Measurements from ENCODE around the gene VWF.

VWF gene

DNA sequence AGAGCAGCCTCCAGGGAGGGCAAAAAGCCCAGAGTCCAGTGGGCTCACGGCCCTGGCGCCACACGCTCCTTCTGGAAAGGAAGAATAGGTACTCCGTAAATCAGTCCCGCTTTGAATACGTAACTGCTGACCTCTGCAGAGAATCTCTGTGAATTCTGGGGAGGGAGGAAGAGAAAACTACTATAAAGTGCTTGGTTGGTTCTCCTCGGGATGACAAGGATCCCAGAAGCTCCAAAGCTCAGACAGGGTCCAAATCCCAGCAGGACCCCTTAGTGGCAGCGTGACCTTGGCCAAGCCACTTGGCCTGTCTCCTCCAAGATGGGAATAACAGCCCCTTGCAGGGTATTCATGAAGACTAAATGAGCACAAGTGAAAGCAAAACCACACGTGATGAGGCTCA is 211.1 kb downstream of the VWF start:
- in situ Hi-C loops (cut with MboI; ENCODE audit: low pct_unique_long_range_greater_than_20kb, low sequenced_read_pairs, unreplicated experiment) = no loop called here
- TF ChIP-seq, protein P1, sequence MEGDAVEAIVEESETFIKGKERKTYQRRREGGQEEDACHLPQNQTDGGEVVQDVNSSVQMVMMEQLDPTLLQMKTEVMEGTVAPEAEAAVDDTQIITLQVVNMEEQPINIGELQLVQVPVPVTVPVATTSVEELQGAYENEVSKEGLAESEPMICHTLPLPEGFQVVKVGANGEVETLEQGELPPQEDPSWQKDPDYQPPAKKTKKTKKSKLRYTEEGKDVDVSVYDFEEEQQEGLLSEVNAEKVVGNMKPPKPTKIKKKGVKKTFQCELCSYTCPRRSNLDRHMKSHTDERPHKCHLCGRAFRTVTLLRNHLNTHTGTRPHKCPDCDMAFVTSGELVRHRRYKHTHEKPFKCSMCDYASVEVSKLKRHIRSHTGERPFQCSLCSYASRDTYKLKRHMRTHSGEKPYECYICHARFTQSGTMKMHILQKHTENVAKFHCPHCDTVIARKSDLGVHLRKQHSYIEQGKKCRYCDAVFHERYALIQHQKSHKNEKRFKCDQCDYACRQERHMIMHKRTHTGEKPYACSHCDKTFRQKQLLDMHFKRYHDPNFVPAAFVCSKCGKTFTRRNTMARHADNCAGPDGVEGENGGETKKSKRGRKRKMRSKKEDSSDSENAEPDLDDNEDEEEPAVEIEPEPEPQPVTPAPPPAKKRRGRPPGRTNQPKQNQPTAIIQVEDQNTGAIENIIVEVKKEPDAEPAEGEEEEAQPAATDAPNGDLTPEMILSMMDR (IDR thresholded peaks at IDR 0.05; ENCODE audit: extremely low read depth, insufficient read depth, missing control alignments) = no peak
- no peak for DNase-seq (ENCODE audit: low spot score)

DNA sequence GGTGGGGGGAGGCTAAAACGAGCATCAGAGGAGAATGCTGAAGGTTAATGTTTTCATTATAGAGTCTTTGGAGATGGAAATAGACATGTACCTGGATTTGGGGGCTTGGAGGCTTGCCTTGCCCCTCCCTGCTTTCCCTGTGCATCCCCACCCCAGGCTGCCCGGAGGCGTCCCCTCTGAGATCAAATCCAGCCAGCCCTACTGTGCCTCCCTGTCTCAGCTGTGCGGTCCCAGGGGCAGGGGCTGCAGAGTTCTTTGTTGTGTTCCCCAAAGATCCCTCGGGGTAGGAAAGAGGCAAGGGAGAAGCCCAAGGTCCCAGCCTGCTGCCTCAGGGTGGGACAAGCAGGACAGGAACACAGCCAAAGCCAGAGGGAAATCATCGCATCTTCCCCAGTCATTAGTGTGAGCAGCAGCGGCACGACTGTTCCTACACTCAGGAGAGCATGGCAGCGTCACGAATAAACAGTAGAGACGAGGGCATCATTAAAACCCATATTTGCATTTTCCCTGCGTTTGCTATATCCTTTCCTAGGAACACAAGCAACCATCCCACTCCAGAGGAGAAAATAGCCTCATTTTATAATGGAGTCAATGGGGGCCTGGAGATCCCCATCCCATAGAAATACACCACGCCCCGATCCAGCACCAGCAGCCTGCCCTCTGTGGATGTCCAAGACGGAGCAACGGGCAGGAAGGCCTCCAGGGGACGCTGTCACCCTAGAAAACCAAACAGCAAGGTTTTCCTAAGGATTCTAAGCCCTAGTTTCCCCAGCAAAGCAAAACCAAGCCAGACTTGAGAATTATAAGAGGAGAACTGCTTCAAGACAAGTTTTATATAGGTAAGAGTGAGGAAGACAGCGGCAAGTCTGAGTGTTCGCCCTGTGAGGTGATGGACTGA is 211.8 kb downstream of the VWF start:
- TF ChIP-seq, protein P1 (IDR thresholded peaks at IDR 0.05; ENCODE audit: extremely low read depth, insufficient read depth, missing control alignments) = no peak
- in situ Hi-C loops (cut with MboI; ENCODE audit: low pct_unique_long_range_greater_than_20kb, low sequenced_read_pairs, unreplicated experiment) = no loop called here
- no peak for DNase-seq (ENCODE audit: low spot score)

DNA sequence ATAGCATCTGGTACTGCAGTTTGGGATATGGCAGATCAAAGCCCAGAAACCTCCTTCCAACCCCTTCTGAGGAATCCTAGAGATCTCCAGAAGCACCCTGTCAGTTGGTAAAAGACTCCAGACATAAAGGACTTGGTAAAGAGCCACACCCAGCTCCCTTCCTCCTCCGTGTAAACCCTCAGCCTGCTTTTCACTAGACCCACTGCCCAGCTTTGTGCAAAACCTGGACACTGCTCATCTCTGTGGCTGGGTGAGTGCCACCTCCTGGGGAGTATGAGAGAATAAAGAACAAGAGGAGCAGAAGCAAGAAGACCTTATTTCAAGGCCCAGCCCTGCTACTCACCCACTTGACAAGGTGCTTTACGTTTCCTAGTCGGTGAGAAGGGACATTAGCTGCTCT is 212.5 kb downstream of the VWF start:
- no peak for DNase-seq (ENCODE audit: low spot score)
- TF ChIP-seq, protein P1 (IDR thresholded peaks at IDR 0.05; ENCODE audit: extremely low read depth, insufficient read depth, missing control alignments) = no peak
- in situ Hi-C loops (cut with MboI; ENCODE audit: low pct_unique_long_range_greater_than_20kb, low sequenced_read_pairs, unreplicated experiment) = no loop called here

DNA sequence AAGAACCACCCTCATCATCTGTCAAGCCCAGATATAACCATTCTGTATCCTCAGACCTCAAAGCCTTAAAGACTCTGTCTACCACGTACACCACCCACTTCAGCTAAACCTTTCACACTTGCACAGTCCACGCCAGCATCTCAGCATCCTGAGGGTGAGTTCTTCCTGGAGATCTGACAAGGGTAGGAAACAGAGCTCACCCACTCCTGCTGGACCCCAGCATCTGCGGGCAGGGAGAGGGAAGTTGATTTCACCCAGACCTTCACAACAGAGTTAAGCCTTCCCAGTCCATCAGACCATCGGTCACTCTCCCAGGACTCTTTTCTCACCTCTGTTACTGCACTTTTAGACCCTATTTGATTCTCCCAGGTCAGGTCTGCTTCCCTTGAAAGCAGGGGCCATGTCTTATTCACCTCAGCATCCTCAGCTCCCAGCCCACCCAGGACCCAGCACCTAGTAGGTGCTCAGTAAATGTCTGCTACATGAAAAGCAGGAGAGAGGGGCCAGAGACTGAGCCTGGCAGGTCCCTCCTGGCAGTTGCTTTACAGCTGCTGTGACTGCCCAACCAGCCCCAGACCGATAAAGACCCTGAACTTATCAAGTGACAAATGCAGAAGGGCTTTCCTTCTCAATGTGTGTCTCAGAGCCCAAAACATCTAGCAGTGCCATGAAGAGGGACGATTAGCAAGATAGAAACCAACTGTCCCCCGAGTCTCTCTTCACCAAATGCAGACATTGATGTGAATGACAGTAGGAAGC is 213.5 kb downstream of the VWF start:
- in situ Hi-C loops (cut with MboI; ENCODE audit: low pct_unique_long_range_greater_than_20kb, low sequenced_read_pairs, unreplicated experiment) = no loop called here
- TF ChIP-seq, protein P1 (IDR thresholded peaks at IDR 0.05; ENCODE audit: extremely low read depth, insufficient read depth, missing control alignments) = no peak
- no peak for DNase-seq (ENCODE audit: low spot score)

DNA sequence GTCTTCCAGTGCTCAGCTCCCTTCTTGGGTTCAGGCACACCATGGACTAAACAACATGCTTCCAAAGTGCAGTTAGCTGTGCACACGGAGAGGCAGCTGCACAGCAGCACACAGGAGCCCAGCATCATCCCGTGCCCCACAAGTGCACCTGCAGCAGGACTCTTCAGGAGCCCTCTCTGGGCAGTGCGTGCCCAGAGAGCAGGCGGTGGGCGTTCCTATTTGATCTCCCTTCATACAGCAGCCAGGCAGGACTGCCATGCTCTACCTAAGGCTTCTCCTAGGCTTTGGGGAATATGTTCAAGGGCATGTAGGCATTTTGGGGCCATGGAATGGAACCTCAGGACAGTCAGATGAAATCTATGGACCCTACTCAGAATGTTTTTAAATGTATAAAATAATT is 214.9 kb downstream of the VWF start:
- in situ Hi-C loops (cut with MboI; ENCODE audit: low pct_unique_long_range_greater_than_20kb, low sequenced_read_pairs, unreplicated experiment) = no loop called here
- no peak for DNase-seq (ENCODE audit: low spot score)
- TF ChIP-seq, protein P1 (IDR thresholded peaks at IDR 0.05; ENCODE audit: extremely low read depth, insufficient read depth, missing control alignments) = no peak

DNA sequence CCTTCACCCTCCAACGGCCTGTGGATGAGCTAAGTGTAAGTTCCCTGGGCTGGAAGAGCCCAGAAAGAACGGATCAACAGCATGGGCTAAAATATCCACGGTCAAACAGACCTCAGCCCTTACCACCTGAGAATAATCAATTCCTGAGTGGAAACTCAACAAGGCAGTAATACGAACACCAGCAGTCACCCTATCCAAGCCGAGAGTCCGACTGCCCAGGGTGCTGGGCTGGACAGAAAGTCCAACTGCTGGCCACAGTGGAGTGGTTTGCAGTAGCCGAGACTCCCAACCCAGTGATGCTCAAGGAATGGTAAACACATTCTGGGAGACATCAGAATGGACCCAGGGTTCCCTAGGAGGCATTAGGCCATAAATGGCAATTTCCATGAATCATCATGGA is 216.2 kb downstream of the VWF start:
- in situ Hi-C loops (cut with MboI; ENCODE audit: low pct_unique_long_range_greater_than_20kb, low sequenced_read_pairs, unreplicated experiment) = no loop called here
- DNase-seq (ENCODE audit: low spot score) = no peak
- TF ChIP-seq, protein P1 (IDR thresholded peaks at IDR 0.05; ENCODE audit: extremely low read depth, insufficient read depth, missing control alignments) = no peak
